HuH-7 (cell line): ENCODE measurements around the gene FBXO36.
"Not testable (repeated sequence)": the region's sequence is repeated elsewhere in the genome, so short reads cannot be mapped to it uniquely, and the experiment has no call there.

ENCODE experiments used
- DNase-seq: peaks from one replicate; pipeline ENCODE4 v3.0.0; 2011; ENCODE audit warnings: low spot score

The FBXO36 gene

DNA sequence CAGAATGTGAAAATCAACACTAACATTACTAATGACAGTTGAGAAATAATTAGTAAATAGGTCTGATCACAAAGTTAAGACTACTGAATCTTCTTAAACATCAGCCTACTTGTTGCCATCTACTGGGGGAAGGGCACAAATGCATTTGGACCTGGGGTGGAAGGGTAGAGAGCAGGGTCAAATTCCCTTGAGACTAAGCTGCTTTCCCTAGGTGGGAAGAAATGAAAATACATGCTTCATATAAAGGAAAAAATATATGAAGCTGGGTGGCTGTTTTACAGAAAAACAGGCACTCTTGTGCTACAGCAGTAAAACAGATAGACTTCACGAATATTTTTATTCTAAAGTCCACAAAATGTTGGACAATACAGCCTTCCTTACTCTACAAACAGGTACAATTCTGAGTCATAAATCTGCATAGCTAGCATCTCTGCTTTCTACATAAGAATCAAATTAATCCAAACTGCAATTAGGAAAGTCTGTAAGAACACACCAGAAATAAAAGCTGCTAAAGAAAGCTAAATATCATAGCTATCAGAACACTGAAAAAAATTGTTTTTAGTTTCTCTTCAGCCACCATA lies 11.4 kb upstream of the FBXO36 start:
- DNase-seq: peak; percentile 31

DNA sequence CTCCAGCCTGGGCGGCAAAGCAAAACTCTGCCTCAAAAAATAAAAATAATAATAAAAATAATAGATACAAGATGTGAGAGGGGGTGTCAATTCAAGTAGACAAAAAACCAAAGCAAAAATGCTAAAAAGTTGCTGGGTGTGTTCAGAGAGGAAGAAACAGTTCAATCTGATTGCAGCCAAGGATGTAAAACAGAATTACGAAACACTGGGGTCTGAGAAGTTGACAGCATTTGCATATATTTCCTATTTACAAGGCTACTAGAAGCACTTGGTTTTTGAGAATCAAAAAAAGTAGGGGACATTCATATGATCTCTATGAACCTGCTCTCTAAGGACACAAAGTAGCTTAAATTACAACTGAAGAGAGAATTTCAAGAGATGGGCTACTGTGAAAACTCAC lies 8.1 kb upstream of the FBXO36 start:
- DNase-seq: no peak

DNA sequence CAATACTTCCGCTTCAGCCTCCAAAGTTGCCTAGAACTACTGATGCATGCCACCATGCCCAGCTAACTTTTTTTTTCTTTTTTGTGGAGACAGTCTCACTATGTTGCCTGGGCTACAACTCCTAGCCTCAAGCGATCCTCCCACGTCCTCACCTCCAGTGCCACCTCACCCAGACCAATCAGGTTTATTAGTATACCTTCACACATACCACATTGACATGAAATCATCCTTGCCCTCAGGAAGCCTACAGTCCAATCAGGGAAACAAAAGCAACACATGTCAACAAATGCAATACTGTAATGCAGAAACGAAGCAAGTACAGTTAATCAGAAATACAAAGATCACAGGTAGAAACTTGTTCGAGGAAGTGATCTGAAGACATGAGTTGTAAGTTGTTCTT lies 4.5 kb upstream of the FBXO36 start:
- no peak for DNase-seq

DNA sequence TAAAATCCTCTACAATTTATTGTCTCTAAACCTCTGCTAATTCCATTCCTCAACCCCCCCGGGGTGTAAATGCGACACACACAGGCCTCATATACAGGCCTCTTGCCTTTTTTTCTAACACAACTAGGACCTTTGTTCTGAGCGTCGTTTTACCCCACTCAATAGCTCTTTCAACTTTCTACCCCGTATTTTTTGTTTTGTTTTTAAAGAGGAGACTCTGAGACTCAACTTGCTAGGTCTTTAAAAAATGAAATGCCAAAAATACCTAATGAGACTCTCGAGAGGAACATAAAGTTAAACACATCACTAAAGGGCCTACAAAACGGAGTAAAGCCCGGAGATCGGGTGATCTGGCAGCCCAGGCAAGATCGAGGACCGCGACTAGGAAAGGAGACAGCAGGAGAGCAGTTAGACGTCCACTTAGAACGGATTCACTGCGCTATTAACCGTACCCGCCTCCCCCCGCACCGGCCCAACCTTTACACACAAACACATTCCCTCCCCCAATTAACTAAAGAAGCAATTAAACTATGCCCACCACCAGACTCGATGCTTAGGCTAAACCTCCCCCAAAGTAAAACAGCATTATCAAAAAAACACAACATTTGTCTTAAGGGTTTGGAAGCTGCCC lies 2.2 kb upstream of the FBXO36 start:
- no peak for DNase-seq

DNA sequence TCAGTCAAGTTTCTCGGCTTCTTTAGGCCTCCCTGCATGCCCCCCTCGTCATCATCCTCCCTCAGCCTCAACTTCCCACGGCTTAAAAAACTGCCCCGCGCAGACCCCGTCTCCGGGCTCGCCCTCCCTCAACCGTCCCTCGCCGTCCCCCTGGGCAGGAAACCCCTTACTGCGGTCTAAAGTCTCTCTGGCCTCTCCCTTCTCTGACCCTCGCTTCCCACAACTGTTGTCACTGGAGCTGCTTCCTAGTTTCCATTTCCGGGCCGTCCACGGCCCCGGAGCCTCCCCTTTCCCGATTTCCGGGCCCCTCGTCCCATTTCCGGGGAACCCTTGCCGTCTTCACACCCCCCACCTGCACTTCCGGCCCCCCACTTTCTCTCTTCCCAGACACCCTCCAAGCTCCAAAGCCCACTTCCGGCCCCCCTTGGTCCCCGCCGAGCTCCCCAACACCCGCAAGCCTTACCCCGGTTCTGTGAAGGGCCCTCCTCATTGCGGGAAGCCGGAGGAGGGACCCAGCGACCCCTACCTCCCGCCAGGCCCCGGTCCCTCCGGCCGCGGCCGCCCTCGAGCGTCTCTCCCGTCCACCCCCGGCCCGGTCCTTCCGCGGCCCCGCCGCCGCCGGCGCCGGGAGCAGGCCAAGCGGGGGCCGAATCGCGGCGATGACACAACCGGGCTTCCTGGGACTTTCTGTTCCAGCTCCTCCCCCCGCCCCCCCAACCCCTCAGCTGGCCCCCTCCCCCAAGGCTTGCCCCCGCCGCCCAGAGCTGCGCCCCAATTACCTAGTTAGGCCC lies 1.0 kb upstream of the FBXO36 start:
- peak; percentile 60 for DNase-seq

DNA sequence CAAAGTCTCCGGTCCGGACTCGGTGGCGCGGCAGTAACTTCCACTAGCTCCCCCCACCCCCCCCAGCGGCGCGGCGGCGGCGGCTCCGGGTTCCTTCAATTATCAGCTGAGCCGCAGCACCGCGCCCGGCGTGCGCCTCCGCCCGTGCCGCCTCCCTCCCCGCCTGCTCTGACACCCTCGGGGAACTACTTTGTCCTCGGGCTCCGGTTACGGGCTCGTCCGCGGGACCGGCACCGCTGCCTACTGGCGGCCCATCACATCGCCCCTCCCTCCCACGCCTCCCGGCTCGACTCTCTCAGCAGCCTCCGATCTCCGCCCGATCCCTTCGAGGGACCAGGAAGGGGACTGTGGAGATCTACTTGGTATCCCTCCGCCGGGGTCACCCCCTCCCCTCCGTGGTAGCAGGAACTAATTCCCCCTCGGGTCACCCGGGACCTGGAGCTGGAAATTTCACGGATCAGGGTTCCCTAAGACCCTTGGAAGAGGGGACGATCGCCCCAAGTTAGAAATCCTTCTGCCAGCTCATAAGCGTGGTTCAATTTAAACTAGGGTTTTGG lies 333 bp upstream of the FBXO36 start, which contains the start of gene TRIP12:
Gene TRIP12, minus strand, starts transcription at position 118 of the 557 bp plus-strand sequence. CDS start 41,930 bp downstream, outside the sequence.
- peak; percentile 88 for DNase-seq

DNA sequence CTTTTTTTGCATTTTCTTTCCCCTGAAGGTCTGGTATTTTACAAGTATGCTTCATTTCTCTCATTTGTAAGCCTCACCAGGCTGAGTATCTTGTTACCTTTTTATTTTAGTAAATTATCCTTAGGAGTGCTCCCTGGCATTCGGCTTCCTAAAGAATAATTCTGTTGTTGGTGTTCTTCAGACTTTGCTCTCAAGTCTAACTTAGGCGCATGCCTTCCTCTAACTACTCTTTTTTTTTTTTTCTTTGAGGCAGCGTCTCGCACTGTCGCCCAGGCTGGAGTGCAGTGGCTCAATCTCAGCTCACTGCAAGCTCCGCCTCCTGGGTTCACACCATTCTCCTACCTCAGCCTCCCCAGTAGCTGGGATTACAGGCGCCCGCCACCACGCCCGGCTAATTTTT lies 2.2 kb downstream of the FBXO36 start:
- not testable (repeated sequence) for DNase-seq

DNA sequence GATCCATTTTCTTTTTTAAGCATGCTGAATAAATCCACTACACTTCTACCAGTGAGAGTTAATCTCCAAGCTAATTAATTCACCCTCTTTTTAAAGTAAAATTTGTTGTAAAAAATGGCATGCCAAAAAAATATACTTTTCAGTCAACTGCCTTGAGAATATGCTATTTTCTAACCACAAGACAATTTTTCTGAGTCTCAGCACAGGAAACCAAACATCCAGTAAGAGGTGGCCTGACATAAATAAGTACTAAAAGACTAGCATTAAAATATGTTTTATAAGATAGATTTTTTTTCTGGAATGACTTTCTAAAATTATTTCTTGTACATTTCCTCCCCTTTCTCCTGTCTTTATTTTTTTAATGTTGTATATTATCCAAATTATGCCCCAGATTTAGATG lies 2.9 kb downstream of the FBXO36 start:
- DNase-seq: no peak

DNA sequence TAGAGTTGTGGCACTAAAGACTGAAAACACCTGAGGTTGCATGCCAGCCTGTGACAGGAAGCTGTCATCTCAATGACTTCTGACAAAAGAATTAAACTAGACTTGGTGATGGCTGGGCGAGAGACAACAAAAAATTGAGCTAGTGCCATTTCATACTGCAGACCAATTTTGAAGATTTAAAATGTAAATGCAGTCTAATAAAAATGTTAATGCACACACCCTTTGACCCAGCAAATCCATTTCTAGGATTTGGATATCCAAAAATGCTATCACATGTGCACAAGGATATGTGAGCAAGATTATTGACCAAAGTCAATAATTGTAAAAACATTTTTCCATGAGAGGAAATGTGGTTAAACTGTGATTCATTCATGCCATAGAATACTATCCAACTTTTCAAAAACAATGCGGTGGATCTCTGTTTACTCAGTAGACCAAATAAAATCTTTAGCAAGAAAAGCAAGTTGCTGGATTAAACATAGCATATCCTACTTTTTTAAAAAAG lies 5.6 kb downstream of the FBXO36 start:
- no peak for DNase-seq

DNA sequence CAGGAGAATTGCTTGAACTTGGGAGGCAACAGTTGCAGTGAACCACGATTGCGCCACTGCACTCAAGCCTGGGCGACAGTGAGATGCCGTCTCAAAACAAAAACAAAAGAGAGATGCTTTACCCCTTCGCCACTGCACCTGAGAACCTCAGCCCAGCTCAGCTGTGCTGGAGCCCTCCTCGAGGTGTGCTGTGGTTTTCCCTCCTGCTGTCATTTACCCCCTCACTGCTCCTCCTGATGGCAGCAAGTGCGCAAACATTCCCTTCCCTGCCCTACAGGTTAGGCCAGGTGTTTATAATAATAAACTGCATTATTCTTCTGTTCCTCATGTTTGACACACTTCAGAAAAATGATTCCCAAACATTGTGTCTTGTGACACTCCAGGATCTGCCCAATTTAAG lies 8.4 kb downstream of the FBXO36 start:
- DNase-seq: no peak

DNA sequence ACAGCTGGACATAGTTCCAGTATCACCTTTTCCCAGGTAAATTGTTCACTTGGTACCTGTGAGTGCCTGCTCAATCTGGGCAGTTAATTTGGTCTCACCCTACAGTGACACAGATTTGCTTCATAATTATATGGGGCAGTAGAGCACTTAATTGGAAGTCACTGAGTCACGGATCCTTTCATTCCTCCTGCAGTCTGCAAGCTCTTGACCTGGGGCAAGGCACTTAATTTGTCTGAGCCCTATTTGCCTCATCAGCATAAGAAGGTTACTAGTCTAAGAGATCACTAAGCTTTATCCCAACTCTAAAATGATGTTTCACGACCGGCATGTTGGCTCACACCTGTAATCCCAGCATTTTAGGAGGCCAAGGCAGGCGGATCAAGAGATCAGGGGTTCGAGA lies 8.9 kb downstream of the FBXO36 start:
- DNase-seq: no peak

DNA sequence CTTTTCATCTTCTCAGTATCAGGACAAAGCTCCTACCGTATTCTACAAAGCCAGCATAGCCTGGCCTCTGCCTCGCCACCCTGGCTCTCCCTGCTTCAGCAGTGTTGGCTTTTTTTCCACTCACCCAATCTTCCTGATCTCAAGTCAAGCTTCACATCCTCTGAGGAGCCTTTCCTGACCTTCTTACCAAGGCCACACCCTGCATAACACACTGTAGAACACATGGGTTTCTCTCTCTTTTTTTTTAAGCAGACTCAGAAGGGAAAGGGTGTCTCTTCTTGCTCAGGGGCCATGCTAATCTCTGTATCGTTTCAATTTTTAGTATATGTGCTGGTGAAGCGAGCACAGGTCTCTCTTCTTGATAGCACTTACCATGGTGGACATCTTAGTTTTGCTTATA lies 15.2 kb downstream of the FBXO36 start:
- no peak for DNase-seq

DNA sequence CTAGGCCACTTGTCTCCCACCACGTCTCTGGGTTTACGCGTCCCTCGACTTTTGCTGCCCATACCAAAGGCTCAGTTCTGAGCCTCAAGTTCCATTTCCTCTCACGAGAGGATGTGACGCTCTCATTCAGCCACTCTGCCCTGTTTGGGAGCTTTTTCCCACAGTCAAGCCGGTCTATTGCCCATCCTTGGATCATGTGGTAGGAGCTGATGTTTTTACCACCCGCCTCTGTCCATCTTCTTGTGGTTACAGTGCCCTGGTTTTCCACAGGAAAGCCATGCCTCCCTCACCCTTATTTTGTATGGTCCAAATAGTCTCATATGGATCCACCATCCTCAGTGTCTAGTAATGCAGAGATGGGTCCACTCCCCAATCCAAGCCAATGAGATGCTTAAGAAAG lies 20.4 kb downstream of the FBXO36 start:
- DNase-seq: no peak

DNA sequence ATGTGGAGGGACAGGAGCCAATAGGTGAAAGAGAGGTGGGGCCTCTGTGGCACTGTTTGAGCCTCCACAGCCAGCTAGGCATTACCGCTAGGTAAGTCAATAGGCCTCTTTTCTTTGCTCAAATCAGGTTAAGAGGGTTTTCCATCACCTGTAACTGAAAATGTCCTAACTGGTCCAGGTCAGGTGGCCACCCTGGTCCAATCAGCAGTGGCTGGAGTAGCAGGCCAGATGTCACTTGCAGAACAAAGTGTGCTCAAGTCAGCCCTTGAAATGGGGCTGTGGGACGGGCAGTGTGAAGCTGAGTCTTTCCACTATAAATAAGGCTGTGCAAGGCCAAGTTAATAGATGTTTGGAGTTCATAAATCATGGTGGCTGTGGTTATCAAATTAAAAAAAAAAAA lies 20.9 kb downstream of the FBXO36 start:
- DNase-seq: no peak

DNA sequence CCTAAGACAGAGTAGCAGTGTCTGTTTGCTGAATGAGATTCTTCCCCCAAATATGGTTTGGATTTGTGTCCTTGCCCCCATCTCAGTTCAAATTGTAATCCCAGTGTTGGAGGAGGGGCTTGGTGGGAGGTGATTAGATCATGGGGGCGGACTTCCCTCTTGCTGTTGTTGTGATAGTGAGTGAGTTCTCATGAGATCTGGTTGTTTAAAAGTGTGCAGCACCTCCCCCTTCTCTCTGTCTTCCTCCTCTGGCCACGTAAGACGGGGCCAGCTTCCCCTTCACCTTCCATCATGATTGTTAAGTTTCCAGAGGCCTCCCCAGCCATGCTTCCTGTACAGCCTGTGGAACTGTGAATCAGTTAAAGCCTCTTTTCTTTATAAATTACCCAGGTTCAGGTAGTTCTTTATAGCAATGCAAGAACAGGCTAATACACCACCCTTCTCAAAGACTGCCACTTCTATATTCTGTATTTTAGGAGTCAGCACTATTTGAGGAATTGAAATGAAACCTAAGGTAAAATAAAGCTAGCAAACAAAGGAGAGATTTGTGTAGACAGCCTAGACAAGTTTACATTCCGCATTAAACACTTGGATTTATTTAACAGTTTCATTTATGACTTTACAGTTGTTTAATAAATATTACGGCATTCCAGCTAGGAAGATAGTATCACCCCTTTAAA lies 21.6 kb downstream of the FBXO36 start:
- DNase-seq: no peak

DNA sequence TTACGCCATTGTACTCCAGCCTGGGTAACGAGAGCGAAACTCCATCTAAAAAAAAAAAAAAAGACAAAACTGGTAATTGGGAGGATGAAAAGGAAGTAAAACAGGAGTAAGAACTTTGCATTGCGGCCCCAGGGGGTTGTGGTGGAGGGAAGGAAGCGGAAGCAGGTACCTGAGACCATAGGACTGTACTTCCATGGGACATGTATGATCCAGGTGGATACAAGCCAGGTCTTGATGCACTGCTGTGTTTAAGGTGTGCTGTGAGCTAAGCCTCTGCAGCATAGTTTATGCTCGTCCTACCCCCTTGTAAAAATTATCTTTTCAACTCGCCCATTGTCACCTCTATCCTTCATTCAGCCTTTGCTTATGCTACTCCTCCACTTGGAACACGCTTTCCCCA lies 23.7 kb downstream of the FBXO36 start:
- no peak for DNase-seq

DNA sequence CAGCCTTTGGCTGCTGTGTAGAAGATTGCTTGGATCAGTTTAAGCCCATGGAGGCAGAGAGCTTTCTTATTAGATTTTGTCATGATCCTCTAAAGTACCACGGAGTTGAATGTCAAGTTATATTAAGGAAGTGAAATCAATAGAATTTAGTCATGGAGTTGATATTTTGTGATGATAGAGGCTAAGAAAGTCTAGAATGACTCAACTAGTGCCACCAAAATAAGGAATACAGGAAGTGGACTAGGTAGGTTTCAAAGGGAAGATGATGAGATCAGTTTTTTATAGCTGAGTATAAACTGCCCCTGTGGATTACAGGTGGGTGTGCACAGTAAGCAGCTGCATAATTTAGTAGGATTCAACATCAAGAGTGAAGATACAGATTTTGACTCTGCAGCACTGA lies 25.2 kb downstream of the FBXO36 start:
- DNase-seq: no peak

DNA sequence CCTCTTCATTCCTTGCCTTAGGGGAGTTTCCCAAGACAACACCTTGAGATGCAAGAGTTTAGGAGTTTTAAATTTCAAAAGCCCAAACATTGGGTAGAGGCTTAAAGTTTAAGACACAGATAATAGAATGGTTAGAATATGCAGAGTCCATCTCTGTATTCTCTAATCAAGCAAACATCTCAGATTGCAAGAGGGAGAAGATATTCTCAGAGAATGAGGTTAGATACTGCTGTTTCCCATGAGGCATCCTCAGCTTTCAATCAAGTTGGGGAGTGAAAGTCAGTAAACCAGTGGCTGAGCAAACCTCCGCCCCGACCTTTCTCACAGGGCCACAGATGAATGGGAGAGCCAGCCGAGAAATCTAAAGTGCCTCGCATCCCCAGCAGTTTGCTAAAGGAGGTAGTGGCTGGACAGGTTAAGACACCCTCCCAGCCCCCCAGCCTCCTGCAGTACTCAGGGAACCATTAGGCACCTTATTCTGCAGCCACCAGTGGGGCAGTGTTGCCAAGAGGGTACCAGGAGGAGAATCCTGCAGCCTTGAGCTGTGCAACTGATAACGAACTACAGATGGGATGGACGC lies 30.0 kb downstream of the FBXO36 start:
- DNase-seq: no peak

DNA sequence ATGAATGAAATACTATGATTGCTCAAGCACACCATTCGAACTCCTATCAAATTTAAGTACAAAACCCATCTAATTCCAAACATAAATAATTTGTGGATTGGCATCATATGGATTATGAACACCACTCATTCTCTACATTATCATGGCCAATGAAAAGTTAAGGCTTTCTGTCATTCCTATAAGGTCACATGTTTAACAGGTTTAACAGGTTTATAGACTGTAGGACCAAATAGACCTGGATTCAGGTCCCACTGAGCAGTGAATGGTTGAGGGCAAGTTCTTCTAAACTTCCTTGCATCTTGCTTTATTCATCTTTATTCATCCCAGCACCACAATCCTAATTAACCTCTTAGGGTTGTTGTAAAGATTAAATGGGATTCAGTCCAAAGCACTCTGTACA lies 33.4 kb downstream of the FBXO36 start:
- no peak for DNase-seq

DNA sequence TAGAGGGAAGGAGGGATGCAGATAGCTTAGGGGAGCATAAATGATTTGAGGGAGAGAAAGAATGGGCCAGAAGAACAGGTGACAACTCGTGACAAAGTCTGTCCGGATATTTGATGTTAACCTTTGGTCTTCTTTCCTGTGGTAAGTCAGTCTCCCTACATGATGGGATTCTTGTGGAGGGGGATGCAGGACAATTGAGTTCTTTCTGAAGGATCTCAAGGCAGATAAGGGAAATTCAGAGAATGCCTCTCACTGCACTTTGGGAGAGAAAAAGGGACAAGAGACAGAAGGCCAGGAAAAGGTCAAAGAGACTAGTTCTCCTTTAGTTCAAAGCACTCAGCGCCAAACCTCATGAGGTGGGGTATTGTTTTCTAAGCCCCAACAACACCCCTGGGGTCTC lies 34.2 kb downstream of the FBXO36 start:
- no peak for DNase-seq

DNA sequence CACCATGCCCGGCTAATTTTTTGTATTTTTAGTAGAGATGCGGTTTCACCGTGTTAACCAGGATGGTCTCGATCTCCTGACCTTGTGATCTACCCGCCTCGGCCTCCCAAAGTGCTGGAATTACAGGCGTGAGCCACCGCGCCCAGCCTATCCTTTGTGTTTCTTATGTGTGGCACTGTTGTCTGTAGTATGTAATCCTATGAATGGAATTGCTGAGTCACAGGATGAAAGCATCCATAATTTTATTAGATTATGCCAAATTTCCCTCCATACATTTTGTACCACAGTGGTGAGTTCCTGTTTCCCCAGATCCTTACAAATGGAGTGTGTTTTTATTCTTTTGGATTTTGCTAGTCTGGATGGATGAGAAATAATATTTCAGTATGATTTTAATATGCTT lies 41.3 kb downstream of the FBXO36 start:
- DNase-seq: not testable (repeated sequence)

DNA sequence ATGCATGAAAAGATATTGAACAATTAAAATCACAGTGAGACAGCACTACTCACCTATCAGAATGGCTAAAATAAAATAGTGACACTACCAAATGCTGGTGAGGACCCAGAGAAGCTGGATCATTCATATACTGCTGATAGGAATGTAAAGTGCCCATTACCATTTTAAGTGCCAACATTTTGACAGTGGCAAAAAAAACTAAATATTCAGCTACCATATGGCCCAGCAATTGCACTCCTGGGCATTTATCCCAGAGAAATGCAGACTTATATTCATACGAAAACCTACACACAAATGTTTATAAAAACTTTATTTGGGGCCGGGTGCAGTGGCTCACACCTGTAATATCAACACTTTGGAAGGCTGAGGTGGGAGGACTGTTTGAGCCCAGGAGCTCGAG lies 47.6 kb downstream of the FBXO36 start:
- no peak for DNase-seq
